Activated T-cell treated with anti-CD3 and anti-CD28 coated beads, Interleukin-2, amount 50 U/mL, for 72 hours (primary cell): ENCODE measurements around the gene RAB27B. TPM values are rescaled to one million over a fixed set of nuclear protein-coding genes. Genes with fewer than 3 reads are reported as not detected.
"Not testable (repeated sequence)": the region's sequence is repeated elsewhere in the genome, so short reads cannot be mapped to it uniquely, and the experiment has no call there.

Experiments used
- ATAC-seq, 2 donors: fragments of 150-1000 bp; cut with Tn5 transposase; replicated peaks in 1 of 2; 2 replicates each; pipeline ENCODE4 v1.10.0; 2021; ENCODE audit warnings: moderate library complexity in 2 of 2, mild to moderate bottlenecking in 1 of 2
- DNase-seq, 2 donors: peaks; one replicate each; pipeline ENCODE4 v3.0.0; 2021 to 2022; ENCODE audit warnings: mixed read lengths in 1 of 2
- H3K27ac Mint-ChIP-seq: one replicate; pipeline ENCODE4 v1.8.0; 2022; ENCODE audit warnings: mild to moderate bottlenecking, moderate library complexity, mixed read lengths
- H3K27me3 Mint-ChIP-seq: one replicate; pipeline ENCODE4 v1.8.0; 2022; ENCODE audit warnings: low read depth, mixed read lengths
- H3K36me3 Mint-ChIP-seq, 2 donors: one replicate each; pipeline ENCODE4 v1.8.0; 2022; ENCODE audit warnings: mixed read lengths in 2 of 2, mild to moderate bottlenecking in 1 of 2; ENCODE audit not compliant: insufficient read depth in 2 of 2
- H3K4me1 Mint-ChIP-seq: one replicate; pipeline ENCODE4 v1.8.0; 2022; ENCODE audit warnings: low read depth, mixed read lengths
- H3K4me3 Mint-ChIP-seq, 2 donors: one replicate each; pipeline ENCODE4 v1.8.0; 2022; ENCODE audit warnings: mild to moderate bottlenecking in 2 of 2, mixed read lengths in 2 of 2, moderate library complexity in 2 of 2
- H3K9me3 Mint-ChIP-seq, 2 donors: one replicate each; pipeline ENCODE4 v1.8.0; 2022; ENCODE audit warnings: mixed read lengths in 2 of 2
- total RNA-seq, 2 donors: library from RNA; stranded (reverse); gene quantifications; one replicate each; pipeline ENCODE4 v1.2.3, GENCODE V29; 2022

The RAB27B gene
- total RNA-seq, 2 donors from 2014 or later = 0.14 to 0.19 TPM

DNA sequence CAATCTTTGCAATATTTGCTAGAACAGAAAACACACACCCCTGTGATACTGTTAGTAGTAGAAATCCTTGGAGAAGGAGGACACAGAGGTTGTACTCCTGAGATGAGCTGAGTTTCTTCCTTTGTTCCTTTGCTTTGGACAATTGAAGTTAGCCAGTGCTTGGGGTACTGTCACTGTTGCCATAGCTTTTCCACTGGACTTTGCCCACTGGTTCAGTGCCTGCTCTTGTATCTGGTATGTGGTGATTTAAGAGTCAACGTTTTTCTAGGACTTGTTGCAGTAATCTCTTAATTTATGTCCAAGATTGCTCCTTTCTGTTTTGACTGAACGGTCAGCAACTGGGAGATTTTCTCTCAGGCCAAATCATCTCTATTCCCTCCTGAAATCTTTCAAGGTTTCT is 26.1 kb upstream of the RAB27B start:
- no peak overlapping the region for H3K27ac Mint-ChIP-seq
- ATAC-seq (no peak), DNase-seq (no peak)
- H3K9me3 Mint-ChIP-seq = no peaks in the 10 kb centered on the region
- H3K36me3 Mint-ChIP-seq = no peaks in the 10 kb centered on the region
- H3K27me3 Mint-ChIP-seq = peaks cover 26% of the 10 kb centered on the region
- no peak overlapping the region for H3K4me3 Mint-ChIP-seq
- peaks cover 19% of the 10 kb centered on the region for H3K4me1 Mint-ChIP-seq

DNA sequence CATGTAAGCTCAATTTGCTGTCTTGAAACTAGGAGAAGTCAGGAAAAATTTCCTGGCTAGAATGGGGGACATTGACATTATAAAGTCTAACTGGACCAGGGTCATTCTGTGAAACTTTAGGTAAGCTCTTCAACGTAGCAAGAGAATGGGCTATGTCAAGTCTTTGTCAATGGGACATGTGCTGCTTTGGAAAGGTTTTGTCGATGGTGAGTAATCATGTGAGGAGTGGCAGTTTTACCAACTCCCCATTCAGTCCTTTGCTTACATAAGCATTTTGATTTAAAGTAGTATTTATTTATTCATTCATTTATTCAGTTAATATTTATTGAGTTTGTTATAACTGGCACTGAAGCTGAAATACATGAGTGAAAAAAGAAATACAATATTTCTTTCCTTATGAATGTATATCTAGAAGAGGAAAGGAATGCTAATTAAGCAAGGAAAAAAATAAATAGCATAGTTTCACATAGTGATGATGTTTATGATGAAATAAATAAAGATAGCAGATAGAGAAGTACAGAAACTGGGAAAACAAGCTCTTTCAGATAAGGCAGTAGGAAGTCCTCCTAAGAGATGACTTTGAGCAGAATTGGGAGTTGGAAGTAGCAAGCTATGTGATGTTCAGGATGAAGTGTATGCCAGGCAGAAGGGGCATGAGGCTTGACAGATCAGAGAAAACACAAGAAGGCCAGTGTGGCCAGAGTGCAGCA is 25.4 kb upstream of the RAB27B start:
- ATAC-seq (no peak), DNase-seq (no peak)
- Mint-ChIP-seq H3K9me3 (no peaks in the 10 kb centered on the region), H3K36me3 (no peaks in the 10 kb centered on the region), H3K4me3 (no peak overlapping the region), H3K27me3 (peaks cover 26% of the 10 kb centered on the region), H3K4me1 (peaks cover 19% of the 10 kb centered on the region), H3K27ac (no peak overlapping the region)

DNA sequence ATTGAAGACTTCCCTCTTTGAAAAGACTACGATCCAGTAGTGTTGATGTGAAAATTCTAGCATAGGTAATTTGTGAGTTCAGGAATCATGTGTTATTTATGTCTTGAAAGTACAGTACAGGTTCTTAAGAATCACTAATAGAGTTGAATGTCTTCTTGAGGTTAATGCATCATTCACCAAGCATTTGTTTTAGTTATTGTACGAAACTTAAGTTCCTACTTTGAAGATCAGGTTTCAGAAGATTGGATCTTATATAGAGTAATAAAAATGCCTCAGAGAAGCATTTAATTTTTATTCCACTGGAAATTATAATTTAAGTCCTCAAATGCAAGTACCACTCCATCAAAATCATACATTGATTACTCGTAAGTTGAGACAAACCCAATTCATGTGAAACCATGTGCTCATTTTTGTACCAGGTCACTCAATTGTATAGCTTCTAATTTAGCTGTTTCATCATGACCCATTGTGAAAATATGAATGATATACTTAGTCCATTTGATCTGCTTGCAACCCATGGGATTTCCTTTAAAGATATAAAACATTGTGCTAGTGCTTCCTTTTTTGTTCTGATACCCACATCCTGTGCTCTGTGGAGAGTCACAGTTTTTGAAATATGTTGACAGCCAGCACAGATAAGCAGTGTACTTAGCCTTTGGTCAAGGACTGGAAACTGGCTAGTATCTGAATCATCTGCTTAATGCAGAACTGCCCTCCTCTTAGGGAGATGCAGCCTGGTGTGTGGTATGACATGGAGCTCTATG is 22.5 kb upstream of the RAB27B start:
- Mint-ChIP-seq H3K27me3 (peaks cover 26% of the 10 kb centered on the region), H3K27ac (no peak overlapping the region), H3K9me3 (no peaks in the 10 kb centered on the region), H3K4me3 (no peak overlapping the region), H3K4me1 (peaks cover 19% of the 10 kb centered on the region), H3K36me3 (no peaks in the 10 kb centered on the region)
- DNase-seq (peak; percentile 3 to 4), ATAC-seq (peak; percentile 88 to 92)

DNA sequence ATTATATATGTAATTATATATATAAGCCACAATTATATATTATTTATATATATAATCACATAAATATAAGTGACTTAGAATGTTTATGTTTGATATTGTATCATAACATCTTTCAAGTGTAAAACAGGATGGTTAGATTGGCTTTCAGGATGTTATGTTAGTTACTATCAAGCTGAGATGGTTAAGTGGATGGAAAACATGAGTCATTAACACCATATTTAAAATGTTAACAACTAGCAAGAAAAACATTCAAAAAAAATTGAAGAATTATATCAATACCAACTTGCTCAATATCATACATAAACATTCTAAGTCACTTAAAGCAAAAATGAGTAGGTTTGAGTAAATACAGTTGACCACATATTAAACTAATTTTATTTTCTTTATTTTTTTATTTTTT is 21.8 kb upstream of the RAB27B start:
- H3K36me3 Mint-ChIP-seq = no peaks in the 10 kb centered on the region
- DNase-seq (no peak), ATAC-seq (no peak)
- H3K27ac Mint-ChIP-seq = no peak overlapping the region
- peaks cover 19% of the 10 kb centered on the region for H3K4me1 Mint-ChIP-seq
- no peak overlapping the region for H3K4me3 Mint-ChIP-seq
- no peaks in the 10 kb centered on the region for H3K9me3 Mint-ChIP-seq
- peaks cover 31% of the 10 kb centered on the region for H3K27me3 Mint-ChIP-seq

DNA sequence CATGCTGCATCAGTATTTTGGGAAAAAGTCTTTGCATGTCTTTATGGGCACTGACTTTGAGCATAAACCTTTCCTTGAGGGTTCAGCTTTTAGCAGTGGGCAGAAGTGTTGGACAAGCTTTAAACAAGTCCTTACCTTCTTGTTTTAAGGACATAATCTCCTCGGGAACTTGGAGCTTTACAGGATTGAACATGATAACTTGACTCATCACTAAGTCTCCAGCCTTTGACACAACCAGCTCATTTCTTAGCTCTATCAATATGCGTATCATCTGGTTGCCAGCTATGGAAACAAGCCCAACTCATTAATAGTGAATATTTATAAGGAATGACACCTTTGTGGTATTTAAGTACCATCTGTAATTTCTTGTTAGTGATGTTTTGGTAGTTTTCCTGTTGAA is 21.0 kb upstream of the RAB27B start:
- no peak for ATAC-seq
- Mint-ChIP-seq H3K4me1 (peaks cover 19% of the 10 kb centered on the region), H3K27ac (no peak overlapping the region), H3K36me3 (no peaks in the 10 kb centered on the region), H3K27me3 (peaks cover 39% of the 10 kb centered on the region), H3K9me3 (no peaks in the 10 kb centered on the region), H3K4me3 (no peak overlapping the region)
- DNase-seq = no peak

DNA sequence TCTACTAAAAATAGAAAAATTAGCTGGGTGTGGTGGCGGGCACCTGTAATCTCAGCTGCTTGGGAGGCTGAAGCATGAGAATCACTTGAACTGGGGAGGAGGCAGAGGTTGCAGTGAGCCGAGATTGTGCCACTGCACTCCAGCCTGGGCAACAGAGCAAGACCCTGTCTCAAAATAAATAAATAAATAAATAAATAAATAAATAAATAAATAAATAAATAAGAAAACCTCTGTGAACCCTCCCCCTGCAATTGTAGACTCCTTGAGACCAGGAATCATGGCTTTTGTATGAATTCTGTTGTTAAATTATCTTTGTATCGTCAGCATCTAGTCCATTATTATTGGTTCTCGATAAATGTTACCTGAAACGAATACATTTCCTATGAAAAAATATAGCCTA is 17.6 kb upstream of the RAB27B start:
- ATAC-seq = not testable (repeated sequence)

DNA sequence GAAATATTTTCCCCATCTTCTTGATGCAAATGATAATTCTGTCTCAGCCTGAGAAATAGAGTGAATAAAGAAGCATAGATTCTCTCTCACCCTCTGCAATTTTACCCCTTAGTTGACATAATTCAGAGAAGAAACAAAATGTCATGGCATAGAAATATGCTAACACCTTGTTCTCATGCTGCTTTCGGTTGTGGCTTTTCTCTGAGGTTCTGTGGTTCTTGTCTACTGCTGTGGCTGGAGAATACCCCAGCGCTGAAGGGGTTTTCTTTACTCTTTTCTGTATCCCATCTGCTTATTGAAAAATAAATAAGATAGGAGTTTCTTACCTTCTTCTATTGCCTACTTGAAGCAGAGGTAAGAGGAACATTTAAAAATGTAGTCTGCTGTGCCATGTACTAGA is 15.4 kb upstream of the RAB27B start:
- no peaks in the 10 kb centered on the region for H3K36me3 Mint-ChIP-seq
- peaks cover 11% of the 10 kb centered on the region for H3K4me1 Mint-ChIP-seq
- no peak overlapping the region for H3K27ac Mint-ChIP-seq
- no peaks in the 10 kb centered on the region for H3K9me3 Mint-ChIP-seq
- peak; percentile 64 to 82 for ATAC-seq
- H3K4me3 Mint-ChIP-seq = no peak overlapping the region
- peak; percentile 21 to 39 for DNase-seq
- H3K27me3 Mint-ChIP-seq = peaks cover 24% of the 10 kb centered on the region

More for the DNA sequence above, 17.6 kb upstream of the RAB27B start:
- H3K36me3 Mint-ChIP-seq, H3K27ac Mint-ChIP-seq, H3K9me3 Mint-ChIP-seq, DNase-seq, H3K4me3 Mint-ChIP-seq: not testable (repeated sequence)
- peaks cover 17% of the 10 kb centered on the region for H3K4me1 Mint-ChIP-seq
- H3K27me3 Mint-ChIP-seq = peaks cover 24% of the 10 kb centered on the region

DNA sequence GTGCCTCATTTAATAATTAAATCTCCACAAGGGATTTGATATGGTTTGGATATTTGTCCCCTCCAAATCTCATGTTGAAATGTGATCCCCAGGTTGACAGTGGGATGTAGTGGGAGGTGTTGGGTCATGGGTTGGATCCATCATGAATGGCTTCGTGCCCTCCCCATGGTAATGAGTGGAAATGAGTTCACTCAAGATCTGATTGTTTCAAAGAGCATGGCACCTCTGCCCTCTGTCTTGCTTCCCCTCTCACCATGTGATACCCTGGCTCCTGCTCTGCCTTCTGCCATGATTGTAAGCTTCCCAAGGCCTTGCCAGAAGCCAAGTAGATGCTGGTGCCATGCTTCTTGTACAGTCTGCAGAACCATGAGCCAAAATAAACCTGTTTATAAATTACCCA is 15.0 kb upstream of the RAB27B start:
- Mint-ChIP-seq H3K27ac (no peak overlapping the region), H3K4me3 (no peak overlapping the region), H3K36me3 (no peaks in the 10 kb centered on the region), H3K9me3 (no peaks in the 10 kb centered on the region), H3K27me3 (peaks cover 24% of the 10 kb centered on the region), H3K4me1 (peaks cover 11% of the 10 kb centered on the region)
- no peak for DNase-seq
- peak in 1 of 2 donors; percentile 22 for ATAC-seq

DNA sequence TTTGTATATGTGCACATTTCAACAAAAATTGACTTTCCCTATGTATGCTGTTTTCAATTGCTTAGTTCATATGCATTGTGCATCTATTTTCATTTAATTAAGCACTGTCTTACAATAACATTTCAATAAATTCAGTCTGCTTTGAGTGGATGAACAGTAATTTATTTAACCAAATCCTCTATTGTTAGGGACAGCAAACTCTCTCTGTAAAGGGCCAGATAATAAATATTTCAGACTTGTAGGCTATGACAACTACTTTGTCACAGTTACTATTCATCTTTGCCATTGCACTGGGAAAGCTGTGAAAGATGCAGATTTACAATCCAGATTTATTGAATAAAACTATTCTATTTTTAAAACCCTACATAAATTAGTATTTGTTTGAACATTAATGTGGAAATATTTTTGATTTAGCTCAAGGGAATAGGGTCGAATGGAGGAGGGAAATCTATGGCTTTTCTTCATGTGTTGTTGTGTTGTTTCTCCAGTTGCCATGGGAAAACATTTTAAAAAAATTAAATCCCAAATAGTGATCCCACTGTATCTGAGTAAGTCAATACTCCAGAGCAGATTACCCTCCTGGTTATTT is 14.2 kb upstream of the RAB27B start:
- no peak overlapping the region for H3K27ac Mint-ChIP-seq
- DNase-seq = no peak
- H3K4me3 Mint-ChIP-seq = no peak overlapping the region
- H3K27me3 Mint-ChIP-seq = peaks cover 24% of the 10 kb centered on the region
- no peaks in the 10 kb centered on the region for H3K36me3 Mint-ChIP-seq
- no peaks in the 10 kb centered on the region for H3K9me3 Mint-ChIP-seq
- H3K4me1 Mint-ChIP-seq = peaks cover 11% of the 10 kb centered on the region
- no peak for ATAC-seq

DNA sequence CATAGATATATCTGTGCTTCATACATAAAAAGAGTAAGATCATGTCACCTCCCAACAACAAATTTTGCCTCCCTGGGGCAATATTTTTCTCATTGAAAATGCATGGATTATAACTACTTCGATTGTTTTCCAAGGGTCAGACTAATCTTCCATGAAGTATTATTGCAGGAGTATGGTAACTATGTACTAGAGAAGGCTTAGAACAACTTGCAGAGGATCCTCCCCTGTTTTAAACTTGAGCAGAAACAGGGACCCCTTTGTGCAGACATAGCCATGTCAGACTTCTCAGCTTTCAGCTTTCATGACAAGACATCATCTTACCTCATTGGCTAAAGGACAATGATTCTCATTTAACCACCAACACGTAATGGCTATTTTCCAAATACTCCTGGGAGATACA is 13.2 kb upstream of the RAB27B start:
- peaks cover 11% of the 10 kb centered on the region for H3K4me1 Mint-ChIP-seq
- H3K27me3 Mint-ChIP-seq = peaks cover 24% of the 10 kb centered on the region
- H3K9me3 Mint-ChIP-seq = no peaks in the 10 kb centered on the region
- no peak overlapping the region for H3K4me3 Mint-ChIP-seq
- no peak for ATAC-seq
- H3K27ac Mint-ChIP-seq = no peak overlapping the region
- no peak for DNase-seq
- no peaks in the 10 kb centered on the region for H3K36me3 Mint-ChIP-seq

DNA sequence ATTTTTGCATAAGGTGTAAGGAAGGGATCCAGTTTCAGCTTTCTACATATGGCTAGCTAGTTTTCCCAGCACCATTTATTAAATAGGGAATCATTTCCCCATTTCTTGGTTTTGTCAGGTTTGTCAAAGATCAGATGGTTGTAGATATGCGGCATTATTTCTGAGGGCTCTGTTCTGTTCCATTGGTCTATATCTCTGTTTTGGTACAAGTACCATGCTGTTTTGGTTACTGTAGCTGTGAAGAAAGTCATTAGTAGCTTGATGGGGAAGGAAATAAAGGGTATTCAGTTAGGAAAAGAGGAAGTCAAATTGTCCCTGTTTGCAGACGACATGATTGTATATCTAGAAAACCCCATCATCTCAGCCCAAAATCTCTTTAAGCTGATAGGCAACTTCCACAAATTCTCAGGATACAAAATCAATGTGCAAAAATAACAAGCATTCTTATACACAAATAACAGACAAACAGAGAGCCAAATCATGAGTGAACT is 7.4 kb upstream of the RAB27B start:
- H3K4me1 Mint-ChIP-seq, H3K36me3 Mint-ChIP-seq, H3K27me3 Mint-ChIP-seq, H3K27ac Mint-ChIP-seq, DNase-seq, ATAC-seq, H3K4me3 Mint-ChIP-seq, H3K9me3 Mint-ChIP-seq: not testable (repeated sequence)

DNA sequence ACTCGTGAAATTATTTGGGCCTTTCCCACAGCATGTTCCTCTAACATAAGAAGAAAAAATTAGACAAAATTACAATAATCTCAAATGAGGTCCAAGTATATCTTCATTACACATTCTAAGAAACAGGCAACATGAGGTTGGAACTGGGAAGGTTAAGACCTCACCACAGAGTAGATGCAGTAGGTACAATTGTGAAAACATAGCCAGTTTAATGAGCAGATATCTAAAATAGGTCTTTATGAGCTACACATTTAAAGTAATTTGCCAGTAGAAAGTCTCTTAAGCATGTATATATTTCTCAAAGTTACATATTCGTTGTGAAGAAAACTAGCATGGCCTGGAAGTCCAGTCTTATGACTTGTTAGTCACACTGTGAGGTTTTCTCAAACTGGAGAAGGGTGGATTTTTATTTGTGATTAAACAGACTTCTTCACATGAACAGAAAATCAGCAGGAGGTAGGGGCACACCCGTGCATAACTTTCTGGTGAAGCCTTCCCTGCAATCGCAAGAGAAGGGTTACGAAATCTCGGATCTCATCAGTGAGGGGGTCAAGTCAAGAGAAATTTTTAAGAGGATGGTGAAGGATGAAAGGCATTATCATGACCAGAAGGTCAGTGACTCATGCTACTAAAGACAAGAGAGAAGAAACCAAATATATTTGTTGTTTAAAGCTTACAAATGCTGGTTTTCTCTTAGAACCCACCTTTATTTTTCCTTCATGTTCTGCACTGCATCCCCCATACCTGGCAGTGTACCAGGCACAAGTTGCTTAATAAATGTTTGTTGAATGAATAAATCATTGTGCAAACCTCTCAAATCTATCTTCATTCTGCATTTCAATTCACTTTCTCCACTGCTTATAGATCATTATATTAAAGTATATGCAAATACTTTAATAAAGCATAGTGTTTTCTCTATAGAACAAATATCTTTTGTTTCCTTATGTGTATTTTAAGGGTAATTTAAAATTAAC is 5.1 kb upstream of the RAB27B start:
- DNase-seq (no peak), ATAC-seq (no peak)
- Mint-ChIP-seq H3K4me1 (peaks cover 9% of the 10 kb centered on the region), H3K9me3 (no peaks in the 10 kb centered on the region), H3K36me3 (no peaks in the 10 kb centered on the region), H3K27me3 (peaks cover 17% of the 10 kb centered on the region), H3K27ac (no peak overlapping the region), H3K4me3 (no peak overlapping the region)
